ENCODE measurements around the gene HOGA1.
A peak's percentile ranks its signal among the peaks of the same experiment; 100 is the strongest.
"Not testable (repeated sequence)": the region's sequence is repeated elsewhere in the genome, so short reads cannot be mapped to it uniquely, and the experiment has no call there.

Gene HOGA1

DNA sequence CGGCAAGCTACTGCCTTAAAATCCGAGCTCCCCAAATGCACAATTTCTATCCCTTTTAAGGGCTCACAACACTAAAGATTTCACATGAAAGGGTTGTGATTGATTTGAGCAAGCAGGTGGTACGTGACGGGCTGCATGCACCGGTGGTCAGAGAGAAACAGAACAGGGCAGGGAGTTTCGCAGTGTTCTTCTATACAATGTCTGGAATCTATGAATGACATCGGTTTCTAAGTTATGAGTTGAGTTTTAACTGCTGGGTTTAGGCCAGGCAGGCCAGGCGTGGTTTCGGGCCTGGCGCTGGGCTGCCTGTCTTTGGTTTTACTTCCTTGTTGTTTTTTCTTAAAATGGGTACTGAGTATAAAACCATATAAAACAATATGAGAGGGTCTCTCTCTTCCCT lies 28.6 kb upstream of the HOGA1 start:
- DNase-seq (ENCODE audit: low spot score): not testable (repeated sequence)

DNA sequence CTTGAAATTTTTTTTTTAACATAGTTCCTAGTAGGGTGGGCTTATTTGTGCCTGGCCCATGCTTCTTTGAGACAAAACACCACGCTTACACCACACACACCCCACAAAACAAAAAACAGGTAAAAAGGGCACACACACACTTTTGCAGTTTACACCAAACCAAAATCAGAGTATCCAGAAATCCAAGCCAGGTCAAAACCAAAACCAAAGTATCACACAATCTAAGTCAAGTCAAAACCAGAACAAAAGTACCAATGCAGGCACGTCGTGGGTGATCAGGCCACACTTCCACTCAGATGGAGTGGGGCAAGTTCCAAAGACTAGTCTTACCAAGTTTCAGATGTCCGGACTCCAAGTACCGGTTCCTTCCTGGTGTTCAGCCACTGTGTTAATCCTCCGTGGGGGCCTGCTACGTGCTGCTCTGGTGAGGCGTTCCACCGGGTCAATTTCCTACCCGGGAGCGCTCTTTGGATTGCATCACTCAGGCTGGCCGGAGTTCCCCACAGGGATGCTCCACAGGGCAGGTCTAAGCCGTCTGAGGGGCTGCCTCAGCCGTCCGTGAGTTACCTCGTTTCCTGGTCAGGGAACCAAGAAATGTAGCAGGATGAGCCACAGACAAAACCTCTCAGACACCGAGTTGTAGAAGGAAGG lies 23.3 kb upstream of the HOGA1 start:
- not testable (repeated sequence) for DNase-seq (ENCODE audit: low spot score)

DNA sequence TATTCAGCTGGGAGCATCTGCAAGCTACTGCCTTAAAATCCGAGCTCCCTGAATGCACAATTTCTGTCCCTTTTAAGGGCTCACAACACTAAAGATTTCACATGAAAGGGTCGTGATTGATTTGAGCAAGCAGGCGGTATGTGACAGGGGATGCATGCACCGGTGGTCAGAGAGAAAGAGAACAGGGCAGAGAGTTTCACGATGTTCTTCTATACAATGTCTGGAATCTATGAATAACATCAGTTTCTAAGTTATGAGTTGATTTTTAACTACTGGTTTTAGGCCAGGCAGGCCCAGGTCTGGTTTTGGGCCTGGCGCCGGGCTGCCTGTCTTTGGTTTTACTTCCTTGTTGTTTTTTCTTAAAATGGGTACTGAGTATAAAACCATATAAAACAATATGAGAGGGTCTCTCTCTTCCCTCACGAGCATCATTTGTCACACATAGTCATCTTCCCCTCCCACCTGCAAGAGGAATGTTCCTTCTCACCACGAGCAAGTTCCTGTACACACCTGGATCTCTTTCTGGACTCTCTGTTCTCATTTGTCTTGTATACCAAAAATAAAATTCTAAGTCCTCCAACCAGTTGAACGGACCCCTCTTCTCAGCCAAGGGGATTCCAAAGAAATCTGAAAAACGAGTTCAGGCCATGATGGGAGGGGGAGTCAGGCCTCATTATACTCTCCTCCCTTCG lies 22.7 kb upstream of the HOGA1 start:
- DNase-seq (ENCODE audit: low spot score): not testable (repeated sequence)

DNA sequence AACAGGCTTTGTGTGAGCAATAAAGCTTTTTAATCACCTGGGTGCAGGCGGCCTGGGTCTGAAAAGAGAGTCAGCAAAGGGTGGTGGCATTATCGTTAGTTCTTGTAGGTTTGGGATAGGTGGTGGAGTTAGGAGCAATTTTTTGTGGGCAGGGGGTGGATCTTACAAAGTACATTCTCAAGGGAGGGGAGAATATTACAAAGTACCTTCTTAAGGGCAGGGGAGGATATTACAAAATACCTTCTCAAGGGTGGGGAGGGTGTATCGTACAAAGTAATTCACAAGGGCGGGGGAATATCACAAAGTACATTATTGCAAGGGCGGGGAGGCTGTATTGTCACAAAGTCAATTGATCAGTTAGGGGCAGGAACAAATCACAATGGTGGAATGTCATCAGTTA lies 21.9 kb upstream of the HOGA1 start:
- not testable (repeated sequence) for DNase-seq (ENCODE audit: low spot score)

GRCh38 chr10:97563337-97563736 lies 20.9 kb upstream of the HOGA1 start:
- DNase-seq (ENCODE audit: low spot score): no peak

GRCh38 chr10:97564776-97565175 lies 19.4 kb upstream of the HOGA1 start:
- no peak for DNase-seq (ENCODE audit: low spot score)

DNA sequence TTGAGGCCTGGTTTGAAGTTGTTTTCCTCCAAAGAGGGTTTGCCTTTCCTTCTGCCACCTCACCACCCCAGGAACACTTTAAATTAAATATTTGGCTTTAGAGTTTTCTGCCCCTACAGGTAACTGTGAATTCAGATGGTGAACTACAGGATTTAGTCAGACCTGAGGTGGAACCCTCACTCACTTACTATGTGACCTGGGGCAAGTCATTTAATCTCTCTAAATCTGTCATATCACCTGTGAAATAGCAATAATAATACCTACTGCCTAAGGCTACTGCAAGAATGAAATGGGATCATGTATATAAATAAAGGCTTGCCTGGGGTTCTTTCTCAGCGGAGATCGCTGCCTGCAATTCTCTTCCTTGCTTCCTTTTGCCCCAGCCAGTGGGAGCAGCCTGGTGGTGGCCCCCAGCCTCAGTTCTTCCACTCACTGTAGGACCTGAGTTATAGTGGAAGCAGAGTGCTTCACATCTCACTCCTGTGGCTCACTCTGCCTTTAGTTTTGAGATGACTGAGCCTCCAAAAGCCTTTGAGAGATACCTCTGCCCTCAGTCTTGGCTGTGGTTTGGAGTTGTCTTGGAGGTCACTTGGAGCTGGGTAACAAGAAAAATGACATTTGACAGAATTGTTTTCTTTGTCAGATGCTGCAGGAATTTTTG lies 17.7 kb upstream of the HOGA1 start:
- no peak for DNase-seq (ENCODE audit: low spot score)

GRCh38 chr10:97567891-97568290 lies 16.3 kb upstream of the HOGA1 start:
- no peak for DNase-seq (ENCODE audit: low spot score)

GRCh38 chr10:97570146-97570788 lies 13.9 kb upstream of the HOGA1 start:
- no peak for DNase-seq (ENCODE audit: low spot score)

DNA sequence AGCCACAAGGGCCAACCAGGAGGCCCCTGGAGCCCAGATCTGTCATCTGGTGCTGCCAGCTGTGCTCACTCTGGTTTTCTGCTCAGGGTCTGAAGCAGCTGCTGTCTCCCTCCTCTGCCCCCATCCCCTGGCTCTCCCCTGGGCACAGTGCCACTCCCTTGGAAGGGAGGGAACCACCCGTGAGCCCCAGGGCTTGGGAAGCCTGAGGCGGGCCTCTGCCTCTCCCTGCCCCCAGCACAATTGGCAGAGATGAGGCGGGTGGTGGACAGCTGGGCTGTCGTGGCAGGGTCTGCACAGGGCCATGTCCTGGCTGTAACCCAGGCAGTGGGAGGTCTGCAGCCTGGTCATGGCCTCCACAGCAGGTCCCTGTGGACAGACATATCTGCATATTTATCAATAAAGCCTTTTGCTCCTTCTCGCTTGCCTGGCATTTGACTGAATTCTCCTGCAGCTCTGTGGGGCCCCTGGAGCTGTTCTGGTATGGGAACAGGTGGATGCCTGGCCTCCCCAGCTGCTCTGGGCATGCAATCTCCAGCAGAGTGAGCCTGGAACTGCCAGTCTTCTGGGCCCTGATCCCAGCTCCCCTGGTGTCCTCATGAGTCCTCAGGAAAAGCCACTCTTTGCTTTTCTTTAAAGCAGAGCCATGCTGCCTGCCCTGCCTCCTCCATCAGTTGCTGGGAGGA lies 13.3 kb upstream of the HOGA1 start:
- DNase-seq (ENCODE audit: low spot score): no peak

DNA sequence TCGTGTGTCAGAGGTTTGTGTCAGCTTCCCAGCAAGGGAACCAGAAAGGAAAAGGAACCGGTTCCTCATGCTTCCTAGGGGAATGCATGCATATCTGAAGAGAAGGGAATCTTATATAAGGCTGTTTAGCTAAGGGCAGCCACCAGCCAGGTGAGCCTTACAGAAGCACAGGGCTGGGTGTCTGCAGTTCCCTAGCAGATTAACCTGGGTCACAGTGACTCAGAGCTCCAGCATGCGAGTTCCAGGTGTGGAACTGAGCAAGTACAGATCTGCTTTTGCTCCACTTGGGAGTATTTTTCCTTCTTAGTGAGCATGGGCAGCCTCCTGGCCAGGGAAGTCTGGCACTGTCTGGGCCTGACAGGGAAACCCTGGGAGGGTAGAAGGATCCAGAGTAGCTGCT lies 12.6 kb upstream of the HOGA1 start:
- no peak for DNase-seq (ENCODE audit: low spot score)

DNA sequence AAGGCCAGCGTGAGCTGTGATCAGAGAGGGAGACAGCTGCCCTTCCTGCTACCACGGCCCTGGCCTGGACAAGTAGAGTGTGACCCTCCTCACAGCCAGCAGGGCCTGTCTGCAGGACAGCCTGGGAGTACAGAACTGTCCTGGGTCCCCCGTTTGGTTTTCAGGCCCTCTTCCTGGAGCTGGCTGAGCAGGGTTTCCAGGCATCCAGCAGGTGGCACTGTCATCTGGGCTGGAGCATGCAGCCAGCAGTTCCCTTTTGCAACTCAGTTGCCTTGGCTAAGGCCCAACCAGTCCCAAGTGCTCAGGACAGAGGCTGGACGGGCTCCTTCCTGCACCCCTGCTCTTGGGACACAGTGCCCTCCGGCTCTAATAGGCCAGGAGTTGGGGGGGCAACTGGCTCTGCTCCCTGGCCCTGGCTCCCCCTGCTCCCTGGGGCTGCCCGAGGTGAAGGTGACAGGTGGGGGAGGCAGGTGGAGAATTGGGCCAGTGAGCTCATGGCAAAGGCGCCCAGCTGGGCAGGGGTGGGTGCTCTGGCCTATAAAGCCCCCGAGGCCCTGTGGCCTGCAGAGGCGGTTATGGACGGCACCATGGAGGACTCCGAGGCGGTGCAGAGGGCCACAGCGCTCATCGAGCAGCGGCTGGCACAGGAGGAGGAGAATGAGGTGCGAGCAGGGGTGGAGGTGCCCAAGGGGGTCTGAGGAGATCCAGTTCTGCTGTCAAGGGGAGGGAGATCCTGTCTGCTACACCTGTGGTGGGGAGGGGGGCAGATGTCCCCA lies 11.8 kb upstream of the HOGA1 start, which contains the start of gene ANKRD2:
ANKRD2 (plus strand) TSS at position 566 of the 776 bp plus-strand sequence; CDS start at position 576, 10 bp downstream.
- DNase-seq (ENCODE audit: low spot score): peak; percentile 82

GRCh38 chr10:97573021-97573420 lies 11.2 kb upstream of the HOGA1 start:
- no peak for DNase-seq (ENCODE audit: low spot score)

DNA sequence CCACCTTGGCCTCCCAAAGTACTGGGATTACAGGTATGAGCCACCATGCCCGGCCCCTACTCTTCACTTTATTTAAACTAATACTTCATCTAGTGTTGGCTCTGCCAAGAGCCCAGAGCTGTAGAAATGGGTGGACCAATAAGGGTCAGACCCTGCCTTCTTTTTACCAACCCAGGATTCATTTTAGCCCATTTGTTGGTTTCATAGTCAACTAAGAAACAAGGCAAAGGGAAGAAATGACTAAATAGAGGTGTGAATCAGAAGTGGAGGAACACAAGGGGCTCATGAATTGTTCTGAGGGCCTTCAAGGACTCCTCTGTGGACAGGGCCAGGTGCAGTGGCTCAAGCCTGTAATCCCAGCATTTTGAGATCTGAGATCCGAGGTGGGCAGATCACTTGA lies 10.5 kb upstream of the HOGA1 start:
- DNase-seq (ENCODE audit: low spot score): no peak

DNA sequence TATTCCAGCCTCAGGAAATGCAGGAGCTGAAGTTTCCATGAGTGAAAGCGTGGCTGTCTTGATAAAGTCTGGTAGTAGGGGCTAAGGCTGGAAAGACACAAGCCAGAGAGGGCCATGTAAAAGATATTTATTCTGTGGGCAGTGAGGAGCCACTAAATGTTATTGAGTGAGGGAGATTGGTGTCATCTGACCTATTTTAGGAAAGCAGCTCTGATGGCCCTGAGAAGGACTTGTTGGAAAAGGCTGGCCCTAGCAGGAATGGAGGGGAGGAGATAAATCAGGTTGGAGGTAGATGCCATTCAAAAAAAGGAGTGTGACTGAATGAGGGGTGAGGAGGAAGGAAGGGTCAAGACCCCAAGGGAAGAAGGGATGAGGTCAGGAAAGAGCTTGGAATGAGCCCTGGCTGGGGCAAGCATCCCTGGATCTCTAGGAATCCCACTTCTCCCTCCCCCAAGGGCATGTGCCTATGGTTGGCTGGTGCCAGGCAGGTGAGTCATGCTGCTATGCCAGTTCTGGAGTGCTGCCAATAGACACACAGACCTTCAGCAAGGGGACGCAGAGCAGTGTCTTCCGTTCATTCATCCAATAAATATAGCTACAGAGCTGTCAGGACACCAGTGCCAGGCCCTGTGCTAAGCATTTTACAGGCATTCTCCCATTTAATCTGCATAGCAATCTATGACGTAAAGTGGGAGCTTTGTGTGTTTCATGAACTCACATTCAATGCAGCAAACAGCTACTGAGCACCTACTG lies 9.6 kb upstream of the HOGA1 start:
- peak; percentile 81 for DNase-seq (ENCODE audit: low spot score)

DNA sequence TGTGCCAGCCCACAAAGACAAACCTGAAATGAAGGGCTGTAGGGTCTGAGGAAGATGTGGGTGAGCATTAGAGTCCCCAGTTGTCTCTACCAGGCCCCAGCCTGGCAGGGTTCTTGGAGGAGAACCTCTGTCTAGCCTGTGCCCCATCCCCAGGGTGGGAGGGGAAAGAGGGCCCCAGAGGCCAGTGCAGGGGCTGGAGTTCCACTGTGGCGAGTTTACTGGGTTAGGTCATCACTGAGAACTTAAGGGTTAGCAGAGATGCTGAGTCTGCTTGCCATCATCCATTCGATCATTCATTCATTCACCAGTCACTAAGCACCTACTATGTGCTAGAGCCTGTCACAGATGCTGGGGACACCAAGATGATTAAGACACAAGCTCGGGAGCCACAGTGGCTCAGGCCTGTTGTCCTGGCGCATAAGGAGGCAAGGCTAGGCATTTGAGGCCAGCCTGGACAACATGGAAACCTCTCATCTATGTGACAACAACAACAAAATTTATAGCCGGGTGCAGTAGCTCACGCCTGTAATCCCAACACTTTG lies 9.0 kb upstream of the HOGA1 start:
- DNase-seq (ENCODE audit: low spot score): no peak

- DNase-seq (ENCODE audit: low spot score): not testable (repeated sequence)
These were observed 7.7 kb upstream of the HOGA1 start for GRCh38 chr10:97576487-97576886.

- DNase-seq (ENCODE audit: low spot score): no peak
These were observed 6.5 kb upstream of the HOGA1 start for GRCh38 chr10:97577701-97578100.

DNA sequence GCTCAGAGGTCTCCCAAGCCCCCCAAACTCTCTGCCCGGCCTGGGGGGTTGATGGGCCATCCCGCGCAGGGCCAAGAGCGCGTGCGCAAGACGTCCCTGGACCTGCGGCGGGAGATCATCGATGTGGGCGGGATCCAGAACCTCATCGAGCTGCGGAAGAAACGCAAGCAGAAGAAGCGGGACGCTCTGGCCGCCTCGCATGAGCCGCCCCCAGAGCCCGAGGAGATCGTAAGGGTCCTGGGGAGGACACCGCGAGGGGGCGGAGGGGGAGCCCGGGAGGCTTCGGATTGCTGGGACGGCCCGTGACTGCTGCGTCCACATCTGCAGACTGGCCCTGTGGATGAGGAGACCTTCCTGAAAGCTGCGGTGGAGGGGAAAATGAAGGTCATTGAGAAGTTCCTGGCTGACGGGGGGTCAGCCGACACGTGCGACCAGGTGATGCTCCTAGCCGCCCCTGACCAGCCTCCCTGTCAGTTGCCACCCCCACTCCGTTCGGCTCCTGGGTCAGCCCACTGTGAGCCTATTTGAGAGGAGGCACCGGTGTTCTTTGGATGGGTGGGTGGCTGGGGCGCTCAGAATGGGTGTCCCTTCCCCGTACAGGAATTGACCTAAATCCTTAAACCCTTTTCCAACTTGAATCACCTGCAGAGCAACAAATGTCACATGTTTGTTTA lies 5.9 kb upstream of the HOGA1 start:
- no peak for DNase-seq (ENCODE audit: low spot score)
